NCI-H1105 (cell line): ENCODE results near the gene TAS1R1.

Source experiments
- DNase-seq: peaks from one replicate; lab custom pipeline; 2025; lab: John Stamatoyannopoulos, UW

The TAS1R1 gene

DNA sequence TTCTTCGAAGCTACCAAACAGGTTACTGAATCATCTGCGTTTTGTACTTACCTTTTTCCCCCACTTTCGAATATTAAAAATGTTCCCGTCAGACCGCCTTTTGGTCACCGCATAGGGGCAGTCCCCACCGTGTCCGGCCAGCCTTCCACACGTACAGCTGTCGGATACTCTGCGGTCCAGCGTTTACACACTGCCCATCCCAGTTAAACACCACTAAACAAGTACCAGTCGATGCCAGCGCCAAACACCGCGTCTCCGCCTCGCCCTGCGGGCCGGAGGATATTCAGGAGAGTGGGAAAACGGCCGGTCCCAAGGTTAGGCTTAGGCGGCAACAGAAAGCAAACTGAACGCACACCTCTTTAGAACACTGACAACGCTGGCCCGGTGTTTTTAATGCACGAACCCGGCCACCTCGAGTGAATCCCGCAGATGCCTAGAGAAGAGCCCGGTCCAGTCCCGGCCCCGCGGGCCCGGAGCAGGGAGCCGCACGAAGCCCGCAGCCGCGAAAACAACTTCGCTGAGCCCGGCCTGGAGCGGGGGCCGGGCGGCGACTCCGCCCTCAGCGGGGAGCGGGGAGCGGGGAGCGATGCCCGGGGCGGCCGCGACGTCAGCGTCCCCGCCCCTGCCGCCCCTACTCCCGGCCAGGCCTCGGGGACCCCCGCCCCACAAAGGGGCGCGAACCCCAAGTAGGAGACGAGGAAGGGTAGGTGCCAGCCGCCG, 57.7 kb downstream of the TAS1R1 start:
- DNase-seq, result peak; percentile 67

DNA sequence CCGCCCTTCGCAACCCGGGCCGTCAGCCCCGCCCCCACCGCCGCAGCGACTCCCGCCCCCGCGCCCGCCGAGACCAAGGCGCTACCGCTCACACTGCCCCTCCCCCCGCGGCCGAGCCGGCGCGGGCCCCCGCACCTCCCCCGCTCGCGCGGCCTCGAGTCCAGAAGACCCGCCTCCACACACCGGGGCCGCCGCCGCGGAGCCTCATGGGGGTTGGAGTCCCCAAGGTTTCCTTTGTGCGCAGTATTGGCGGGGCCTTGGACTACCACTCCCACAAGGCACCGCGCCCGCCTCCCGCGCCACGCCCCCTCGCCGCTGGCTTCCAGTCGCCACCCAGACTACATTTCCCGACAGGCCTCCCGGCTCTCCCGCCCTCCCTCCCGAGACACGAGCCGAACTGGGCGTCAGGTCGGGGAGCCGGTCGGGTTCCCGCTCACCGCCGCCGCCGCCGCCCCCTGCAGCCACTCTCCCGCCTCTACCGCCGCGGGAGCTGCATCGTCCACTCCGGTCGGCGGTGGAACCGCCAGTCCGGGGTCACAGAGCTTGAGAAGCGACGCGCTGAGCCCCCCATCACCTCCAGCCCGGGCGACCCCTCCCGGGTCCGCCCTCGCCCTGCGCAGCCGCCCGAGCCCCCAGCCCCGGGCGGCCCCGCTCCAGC, 58.4 kb downstream of the TAS1R1 start, which contains the start of gene PHF13:
TSS of gene PHF13 (plus strand) at position 371 of the 658 bp plus-strand sequence. CDS start 336 bp downstream, outside the sequence.
- DNase-seq, result peak; percentile 99

DNA sequence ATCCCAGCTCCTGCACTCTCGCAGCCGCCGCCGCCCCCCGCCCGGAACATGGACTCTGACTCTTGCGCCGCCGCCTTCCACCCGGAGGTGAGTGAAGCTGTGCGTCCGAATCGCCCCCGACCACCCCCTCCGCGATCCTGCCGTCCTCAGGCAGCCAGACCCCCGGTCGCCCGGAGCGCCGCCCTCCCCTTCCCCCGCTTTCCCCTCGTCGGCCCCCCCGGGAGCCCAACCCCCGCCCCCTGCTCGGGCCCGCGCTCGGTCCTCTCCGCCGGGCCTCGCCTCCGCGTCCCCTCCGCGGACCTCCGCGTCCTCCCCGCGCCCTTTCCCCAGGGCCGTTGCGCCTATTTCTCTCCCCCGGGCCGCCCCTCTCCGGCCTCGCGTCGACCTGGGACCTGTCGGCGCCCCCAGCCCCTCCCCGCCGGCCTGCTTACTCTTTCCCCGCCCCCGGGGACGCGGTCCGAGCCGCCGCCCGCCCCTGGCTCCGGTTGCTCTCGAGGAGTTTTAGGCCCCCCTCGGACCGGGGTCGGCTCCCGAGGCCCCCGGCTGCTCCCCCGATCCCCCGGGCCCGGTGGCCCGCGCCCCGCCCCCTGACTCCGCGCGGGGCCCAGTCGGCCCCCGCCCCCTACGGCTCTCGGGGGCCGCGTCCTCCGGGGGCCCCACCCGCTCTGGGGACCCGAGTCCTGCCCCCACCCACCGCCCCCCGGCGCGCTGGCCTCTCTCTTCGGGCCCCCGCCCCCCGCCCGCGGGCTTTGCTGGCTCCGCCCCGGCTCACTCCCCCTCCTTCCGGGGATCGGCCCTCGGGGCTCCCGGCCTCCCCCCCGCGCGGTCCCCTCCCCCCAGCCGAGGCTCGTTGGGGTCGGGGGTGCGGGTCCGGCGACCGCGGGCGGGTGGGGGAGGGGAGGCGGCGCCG, 59.2 kb downstream of the TAS1R1 start:
- DNase-seq, result no peak

DNA sequence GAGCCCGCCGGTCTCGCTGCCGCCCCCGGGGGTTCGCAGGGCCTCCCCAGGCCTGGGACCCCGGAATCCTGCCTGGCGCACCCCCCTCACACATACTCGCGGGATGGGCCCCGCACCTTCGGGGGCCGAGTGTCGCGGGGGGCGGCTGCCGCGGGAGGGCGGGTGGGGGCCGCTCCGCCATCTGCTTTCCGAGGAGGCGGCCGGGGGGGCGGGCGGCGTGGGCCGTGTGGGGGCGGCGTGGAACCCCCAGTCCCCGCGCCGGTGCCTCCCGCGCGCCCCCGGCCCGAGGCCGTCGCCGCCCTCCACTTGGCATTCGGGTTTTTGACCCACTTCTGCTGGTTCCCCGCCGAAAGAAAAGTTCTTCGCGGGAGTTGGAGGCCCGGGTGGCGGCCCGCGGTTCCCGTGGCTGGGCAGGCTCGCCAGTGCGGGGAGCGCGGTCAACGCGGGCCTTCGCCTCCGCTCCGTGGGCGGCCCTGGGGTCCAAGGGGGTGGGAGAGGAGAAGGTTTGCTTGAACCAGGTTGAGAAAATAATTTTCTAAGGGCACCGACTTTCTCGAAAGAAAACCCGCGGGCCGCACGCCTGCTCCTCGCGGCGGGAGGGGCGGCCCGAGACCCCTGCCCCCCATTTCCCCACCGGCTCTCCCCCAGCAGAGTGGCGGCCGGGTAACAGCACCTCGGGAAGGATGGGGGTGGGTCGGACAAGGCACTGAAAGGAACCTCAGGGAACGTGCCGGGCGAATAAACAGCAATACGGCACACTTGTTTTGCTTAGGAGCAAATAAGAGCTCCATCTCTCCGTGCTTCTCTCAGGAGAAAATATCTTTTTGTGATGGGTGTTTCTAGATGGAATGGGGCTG, 60.0 kb downstream of the TAS1R1 start:
- no peak for DNase-seq

DNA sequence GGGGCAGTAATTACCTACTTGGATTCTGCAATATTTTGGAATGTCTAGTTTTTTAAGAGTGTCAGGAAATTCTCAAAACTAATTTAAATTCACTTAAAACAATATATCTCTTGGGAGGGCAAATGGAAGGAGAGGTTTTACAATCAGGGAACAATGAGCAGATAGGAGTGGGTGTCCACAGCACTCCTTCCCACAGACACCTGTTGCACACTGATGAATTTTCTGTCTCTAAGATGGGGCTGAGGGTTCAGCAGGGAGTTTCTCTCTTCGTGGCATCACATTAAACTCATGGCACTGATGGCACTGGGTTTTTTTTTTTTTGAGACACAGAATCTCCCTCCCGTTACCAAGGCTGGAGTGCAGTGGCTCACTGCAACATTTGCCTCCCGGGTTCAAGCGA, 63.9 kb downstream of the TAS1R1 start:
- no peak for DNase-seq

DNA sequence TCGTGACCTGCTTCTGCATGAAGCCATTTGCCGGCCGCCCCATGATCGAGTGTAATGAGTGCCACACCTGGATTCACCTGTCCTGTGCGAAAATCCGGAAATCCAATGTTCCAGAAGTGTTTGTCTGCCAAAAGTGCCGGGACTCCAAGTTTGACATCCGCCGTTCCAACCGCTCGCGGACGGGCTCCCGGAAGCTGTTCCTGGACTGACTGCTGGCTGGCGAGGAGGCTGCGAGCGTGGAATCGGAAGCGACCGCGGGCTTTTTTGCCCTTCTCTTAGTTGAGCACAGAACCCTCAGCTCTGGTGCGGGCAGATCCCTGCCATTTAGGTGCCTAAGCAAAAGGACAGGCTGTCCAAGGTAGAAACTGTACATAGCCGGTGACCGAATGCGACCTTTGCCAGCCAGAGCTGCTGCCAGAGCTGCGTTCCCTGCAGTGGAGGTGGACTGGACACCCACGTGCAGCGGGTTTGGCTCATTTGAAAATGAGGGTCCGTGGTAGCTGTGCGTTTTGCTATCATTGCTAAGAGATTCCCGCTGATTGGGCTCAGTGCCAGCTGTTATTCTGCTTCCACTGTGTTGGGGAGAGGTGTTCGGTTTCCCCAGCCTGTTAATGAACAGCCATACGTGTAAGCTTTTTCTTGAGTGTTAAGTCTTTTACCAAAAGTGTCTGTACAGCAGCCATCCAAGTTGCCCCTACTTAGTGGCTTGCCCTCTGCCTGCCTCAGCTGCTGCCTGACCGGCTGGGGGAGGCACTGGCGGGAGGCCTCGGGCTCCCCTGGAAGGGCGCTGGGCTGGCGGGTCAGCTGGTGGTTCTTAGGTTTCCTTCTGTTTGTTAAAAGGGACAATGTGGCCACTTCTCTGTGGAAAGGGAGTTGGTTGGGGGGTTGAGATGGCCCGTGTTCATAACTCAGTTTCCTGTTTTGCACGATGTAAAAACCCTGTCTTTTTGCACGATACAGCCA, 66.6 kb downstream of the TAS1R1 start:
- DNase-seq, result no peak

DNA sequence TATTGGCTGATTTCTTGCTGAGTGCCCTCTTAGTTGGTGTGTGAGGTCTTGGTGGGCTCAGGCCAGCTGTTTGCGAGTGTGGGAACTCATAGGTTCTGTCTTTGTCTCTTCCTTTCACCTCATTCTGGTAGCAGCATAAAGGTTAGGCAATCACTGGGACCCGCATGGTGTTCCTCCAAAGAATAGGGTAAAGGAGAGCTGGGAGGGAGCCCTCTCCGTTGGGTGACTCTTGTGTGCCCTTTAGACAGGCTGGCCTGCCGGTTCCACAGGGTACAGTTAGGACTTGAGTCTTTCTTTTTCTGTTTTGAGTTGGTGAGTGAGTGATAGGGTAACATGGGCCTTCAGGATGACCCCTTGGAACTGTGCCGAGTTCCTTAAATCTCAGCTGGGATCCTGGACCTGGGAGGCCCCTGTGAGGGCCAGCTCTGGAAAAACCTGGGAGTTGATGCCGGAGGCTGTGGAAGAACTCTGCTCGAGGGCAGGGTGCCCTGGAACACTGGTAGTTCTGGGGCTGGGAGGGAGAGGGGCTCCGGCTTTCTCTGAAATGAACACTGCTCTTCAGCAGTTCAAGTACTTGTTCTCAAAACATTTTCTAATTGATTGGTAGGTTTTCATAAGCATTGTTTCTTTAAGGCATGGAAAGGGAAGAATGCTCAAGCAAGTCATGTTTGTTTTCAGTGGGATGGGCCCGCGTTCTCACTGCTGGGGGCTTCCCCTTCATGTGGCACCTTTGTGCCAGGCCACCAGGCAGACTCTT, 67.5 kb downstream of the TAS1R1 start:
- no peak for DNase-seq

DNA sequence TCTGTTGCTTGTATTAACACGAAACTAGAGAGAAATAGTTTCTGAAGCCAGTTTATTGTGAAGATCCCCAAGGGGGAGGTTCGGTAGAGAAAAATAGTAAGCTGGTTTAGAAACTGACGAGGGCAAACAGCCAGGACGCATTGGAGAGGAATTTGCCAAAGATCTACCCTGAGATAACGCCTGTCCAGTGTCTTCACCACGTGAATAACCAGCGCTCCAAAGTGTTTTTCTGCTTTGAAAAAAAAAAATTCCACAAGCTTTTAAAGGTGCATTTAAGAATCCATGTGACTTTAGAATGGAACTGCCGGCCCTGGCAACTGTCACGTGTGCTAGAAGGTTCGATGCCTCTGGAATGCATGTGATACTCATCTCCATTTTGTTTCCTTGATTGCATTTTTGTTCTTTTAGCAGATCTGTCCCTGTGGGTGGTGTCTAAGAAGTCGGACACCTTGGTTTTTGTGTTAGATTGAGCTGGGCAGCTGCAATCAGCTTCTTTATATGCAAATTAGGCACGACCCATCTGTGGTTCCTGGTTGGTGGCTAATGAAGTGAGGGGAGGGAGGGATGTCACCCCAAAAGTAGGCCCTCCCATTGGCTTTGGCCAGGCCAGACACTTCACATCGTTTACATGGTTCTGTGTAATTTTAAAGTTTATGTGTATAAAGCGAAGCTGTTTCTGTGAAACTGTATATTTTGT, 68.3 kb downstream of the TAS1R1 start:
- DNase-seq, result no peak

DNA sequence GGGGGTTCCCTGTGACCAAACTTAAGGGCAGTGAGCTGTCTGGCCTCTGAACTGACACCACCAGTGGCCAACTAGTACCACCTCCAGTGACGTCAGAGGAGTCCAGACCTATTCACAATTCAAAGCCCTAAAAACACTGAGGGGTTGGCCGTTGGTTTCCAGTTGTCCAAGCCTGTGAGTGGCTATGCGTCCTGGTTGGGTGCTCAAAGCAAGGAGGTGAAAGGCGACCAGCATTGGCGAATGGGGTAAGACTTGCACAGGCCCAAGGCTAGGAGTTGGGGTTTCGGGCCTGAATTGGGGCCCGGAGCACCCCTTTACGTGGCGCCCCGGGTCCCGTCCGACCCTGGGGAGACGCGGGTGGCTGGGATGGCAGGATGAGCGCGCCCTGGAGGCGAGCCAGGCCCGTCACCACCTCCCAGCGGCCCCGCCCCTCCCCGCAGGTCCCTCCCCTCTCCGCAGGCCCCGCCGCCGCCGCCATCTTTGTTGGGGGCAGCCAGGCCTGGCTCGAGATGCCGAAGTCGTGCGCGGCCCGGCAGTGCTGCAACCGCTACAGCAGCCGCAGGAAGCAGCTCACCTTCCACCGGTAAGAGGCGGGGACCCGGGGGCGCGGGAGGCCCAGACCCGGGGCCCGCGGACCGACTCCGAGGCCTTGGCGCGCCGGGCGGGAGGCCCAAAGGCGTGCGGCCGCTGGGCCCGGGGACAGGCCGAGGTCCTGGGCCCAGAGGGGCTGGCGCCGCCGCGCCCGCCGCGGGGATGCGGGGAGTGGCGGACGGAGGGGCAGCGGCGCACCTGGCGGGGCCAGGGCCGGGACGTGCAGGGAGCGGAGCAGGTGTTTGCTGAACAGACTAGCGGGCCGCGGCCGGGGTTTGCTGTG, 69.8 kb downstream of the TAS1R1 start, which contains the start of gene THAP3:
TSS of gene THAP3 (plus strand) at position 159 of the 874 bp plus-strand sequence. CDS start at position 510, 351 bp downstream.
- DNase-seq, result peak; percentile 78

DNA sequence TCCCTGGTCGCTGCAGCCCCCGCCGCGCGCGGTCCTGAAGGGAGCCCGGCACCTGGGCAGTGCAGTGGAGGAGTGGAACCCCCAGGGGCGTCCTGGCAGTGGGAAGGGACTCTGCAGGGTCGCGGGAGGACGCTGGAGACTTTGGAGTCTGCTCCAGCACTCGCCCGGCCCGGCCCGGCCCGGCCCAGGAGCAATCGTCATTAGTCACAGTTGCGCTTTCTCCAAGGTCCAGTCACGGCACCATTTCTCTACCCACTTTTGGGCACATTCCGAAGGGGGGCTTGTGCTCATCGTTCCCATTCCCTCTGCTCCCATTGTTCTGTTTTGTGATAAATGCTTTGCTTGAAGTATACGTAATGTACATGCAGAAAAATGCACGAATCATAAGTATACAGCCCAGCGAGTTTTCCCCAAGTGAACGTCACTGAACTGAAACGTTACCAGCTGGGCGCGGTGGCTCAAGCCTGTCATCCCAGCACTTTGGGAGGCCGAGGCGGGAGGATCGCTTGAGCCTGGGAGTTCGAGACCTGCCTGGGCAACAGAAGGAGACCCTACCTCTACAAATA, 70.6 kb downstream of the TAS1R1 start:
- no peak for DNase-seq

DNA sequence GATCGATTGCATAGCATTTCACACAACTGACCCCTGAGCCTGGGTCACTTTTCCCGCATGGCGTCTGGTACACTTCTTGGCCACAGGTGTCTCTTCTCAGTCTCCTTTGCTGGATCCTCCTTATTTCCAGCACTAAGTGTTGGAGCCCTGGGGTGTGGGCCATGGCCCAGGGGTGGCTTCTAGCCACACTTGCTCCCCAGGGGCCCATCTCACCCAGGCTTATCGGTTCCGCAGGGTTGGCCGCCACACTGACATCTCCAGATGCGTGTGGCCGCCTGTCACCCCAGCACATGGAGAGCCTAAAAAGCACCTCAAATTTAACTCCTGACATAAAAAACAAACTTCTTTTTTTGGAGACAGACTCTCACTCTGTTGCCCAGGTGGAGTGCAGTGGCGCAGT, 71.9 kb downstream of the TAS1R1 start:
- DNase-seq, result no peak

DNA sequence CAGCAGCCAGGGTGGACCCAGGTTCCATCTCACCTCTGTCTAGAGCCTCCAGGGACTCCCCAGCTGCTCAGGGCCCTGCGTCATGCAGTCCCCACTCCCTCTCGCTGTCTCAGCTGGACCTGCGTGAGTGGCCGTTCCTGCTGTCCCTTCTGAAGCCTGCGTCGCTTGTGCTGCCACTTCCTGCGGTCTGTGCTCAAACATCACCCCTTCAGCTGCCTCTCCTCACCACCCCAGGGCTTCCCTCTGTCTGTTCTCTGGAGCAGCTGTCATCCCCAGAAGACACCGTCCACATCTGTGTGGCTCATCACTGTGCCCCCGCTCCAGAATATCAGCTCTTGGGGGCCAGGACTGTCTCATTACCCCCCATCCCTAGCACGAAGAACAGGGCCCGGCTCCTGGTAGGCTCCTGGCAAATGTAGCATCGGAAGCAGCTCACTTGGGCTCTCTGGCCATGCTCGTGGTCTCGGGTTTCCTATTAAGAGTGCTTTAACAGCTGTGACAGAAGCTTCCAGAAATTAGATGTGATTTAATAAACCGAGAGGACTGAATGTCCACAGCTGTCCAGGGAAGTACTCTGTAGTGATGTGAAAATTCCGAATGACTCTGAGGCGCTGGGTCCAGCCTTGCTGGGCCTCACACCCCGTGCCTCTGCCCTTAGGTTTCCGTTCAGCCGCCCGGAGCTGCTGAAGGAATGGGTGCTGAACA, 72.9 kb downstream of the TAS1R1 start:
- no peak for DNase-seq

DNA sequence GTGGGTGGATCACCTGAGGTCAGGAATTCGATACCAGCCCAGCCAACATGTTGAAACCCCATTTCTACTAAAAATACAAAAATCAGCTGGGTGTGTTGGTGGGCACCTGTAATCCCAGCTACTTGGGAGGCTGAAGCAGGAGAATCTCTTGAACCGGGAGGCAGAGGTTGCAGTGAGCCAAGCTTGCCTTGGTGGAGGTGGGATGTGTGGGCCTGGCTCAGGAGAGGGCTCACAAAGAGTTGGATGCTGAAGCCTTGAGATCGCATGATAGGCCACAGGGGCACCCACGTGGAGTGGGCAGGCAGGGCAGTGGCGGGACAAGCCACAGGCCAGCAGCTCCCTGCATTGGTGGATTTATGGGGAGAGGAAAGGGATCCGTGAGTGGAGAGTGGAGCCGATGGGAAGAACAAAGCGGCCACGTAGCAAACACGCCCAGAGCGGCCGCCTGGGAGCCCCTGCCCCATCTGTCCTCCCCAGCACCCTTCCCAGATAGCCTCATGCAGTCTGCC, 73.9 kb downstream of the TAS1R1 start:
- no peak for DNase-seq
